GM21447 (cell line): ENCODE results near the gene LRRC49.
"Not testable (repeated sequence)": the region's sequence is repeated elsewhere in the genome, so short reads cannot be mapped to it uniquely, and the experiment has no call there.

ENCODE experiments used
- ATAC-seq: cut with Tn5 transposase; IDR thresholded peaks from one replicate; pipeline ENCODE4 v1.9.1; 2021; ENCODE audit not compliant: unreplicated experiment

LRRC49 gene

DNA sequence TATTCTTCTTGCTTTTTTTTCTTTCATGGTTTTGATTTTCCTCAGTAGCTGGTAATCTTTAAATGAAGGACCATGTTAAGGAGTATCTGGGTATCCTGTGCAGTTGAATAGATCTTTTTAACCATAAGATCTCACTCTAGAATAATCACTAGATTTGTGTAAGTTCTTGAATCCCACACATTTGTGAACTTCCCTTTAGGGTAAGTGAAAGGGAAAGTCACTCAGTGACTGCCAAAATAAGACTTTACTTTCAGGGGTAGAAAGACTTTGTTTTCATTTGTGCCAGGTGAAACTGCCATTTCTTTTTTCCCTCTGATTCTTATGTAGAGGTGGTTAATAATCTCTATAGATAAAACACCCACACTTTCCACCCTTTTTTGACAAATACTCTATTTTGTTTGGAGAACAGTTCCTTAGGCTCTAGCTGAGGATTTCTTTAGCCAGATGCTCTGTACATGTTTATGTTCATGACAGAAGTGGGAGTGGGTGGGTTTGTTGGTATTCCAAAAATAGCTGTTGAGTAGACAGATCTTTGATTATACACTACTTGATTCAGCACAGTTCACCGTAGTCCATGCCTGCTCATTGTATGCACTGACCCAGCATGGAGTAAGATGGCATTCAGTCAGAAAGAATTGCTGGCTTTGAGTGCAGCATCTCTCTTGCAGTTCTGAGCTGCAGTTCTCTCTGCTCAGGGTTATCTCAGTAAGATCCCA lies 28.5 kb downstream of the LRRC49 start:
- ATAC-seq: no peak

DNA sequence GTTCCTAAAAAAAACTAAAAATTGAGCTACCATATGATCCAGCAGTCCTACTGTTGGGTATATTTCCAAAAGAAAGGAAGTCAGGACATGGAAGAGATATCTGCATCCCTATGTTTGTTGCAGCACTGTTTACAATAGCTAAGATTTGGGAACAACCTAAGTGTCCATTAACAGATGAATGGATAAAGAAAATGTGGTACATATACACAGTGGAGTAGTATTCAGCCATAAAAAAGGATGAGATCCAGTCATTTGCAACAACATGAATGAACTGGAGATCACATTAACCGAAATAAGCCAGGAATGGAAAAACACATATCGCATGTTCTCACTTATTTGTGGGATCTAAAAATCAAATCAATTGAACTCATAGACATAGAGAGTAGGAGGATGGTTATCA lies 29.5 kb downstream of the LRRC49 start:
- no peak for ATAC-seq

GRCh38 chr15:70923311-70924080 lies 30.9 kb downstream of the LRRC49 start:
- no peak for ATAC-seq

GRCh38 chr15:70926914-70927313 lies 34.3 kb downstream of the LRRC49 start:
- not testable (repeated sequence) for ATAC-seq

GRCh38 chr15:70931821-70932220 lies 39.2 kb downstream of the LRRC49 start:
- ATAC-seq: no peak

- no peak for ATAC-seq
These were observed 39.8 kb downstream of the LRRC49 start for GRCh38 chr15:70932397-70932796.

GRCh38 chr15:70933411-70933810 lies 40.8 kb downstream of the LRRC49 start:
- ATAC-seq: no peak

GRCh38 chr15:70935631-70936030 lies 43.0 kb downstream of the LRRC49 start:
- ATAC-seq: no peak

- ATAC-seq: no peak
These were observed 43.7 kb downstream of the LRRC49 start for GRCh38 chr15:70936326-70936725.

GRCh38 chr15:70943285-70943684 lies 50.7 kb downstream of the LRRC49 start:
- ATAC-seq: not testable (repeated sequence)

- ATAC-seq: no peak
These were observed 55.0 kb downstream of the LRRC49 start for GRCh38 chr15:70947351-70948335.

DNA sequence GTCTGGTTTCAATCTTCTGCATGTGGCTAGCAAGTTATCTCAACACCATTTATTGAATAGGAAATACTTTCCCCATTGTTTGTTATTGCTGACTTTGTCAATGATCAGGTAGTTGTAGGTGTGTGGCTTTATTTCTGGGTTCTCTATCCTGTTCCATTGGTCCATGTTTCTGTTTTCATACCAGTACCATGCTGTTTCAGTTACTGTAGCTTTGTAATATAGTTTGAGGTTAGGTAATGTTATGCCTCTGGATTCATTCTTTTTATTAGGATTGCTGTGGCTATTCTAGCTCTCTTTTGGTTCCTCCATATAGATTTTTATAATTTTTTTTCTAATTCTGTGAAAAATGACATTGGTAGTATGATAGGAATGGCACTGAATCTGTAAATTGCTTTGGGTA lies 58.3 kb downstream of the LRRC49 start:
- no peak for ATAC-seq

DNA sequence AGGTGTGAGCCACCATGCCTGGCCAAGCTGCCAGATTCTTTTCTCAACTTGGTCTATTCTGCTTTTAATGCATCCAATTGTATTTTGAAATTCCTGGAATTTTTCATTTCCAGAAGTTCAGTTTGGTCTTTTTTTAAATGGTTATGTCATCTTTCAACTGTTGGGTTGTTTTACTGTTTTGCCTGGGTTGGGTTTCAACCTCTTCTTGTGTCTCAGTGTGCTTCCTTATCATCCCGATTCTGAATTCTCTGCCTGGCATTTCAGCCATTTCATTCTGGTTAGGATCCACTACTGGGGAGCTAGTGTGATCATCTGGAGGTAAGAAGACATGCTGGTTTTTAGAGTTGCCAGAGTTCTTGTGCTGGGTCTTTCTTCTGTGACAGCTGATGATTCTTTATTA lies 61.5 kb downstream of the LRRC49 start:
- no peak for ATAC-seq

GRCh38 chr15:70954733-70955132 lies 62.1 kb downstream of the LRRC49 start:
- no peak for ATAC-seq

GRCh38 chr15:70955151-70955550 lies 62.5 kb downstream of the LRRC49 start:
- ATAC-seq: no peak

- ATAC-seq: no peak
These were observed 63.8 kb downstream of the LRRC49 start for GRCh38 chr15:70956201-70956995.

DNA sequence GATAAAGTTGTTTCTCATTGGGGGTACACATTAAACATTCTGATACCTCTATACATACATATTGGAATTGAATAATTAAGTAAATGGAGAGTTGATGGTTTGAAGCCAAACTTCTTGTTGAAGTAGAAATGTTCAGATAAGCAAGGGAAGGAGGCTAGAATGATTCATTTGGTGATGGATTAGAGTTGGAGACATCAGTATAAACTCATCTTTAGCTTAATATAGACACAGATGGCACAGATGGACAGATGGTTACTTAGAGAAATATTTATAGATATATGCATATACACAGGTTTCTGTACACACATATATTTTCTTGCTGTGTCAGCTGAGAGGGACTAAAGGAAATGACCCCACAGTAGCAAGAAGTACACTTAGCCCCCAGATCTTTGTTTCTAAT lies 69.5 kb downstream of the LRRC49 start:
- no peak for ATAC-seq

- no peak for ATAC-seq
These were observed 70.6 kb downstream of the LRRC49 start for GRCh38 chr15:70963199-70963598.

DNA sequence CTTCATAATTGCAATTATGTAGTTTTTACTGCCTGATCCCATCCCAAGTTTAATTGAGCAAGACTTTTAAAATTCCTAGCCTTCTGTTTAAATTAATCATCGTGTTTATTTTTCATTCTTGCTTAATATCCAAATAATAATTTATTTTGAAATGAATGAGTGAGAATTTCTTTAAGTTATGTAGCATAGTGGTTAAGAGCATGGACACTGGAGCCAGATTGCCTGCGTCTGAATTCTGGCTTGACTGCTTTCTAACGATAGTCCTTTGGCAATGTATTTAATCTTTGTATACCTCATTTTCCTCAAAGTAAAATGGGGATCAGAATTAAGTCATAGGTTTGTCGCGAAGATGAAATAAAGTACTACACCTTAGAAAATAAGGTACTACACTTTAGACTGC lies 71.4 kb downstream of the LRRC49 start:
- no peak for ATAC-seq

DNA sequence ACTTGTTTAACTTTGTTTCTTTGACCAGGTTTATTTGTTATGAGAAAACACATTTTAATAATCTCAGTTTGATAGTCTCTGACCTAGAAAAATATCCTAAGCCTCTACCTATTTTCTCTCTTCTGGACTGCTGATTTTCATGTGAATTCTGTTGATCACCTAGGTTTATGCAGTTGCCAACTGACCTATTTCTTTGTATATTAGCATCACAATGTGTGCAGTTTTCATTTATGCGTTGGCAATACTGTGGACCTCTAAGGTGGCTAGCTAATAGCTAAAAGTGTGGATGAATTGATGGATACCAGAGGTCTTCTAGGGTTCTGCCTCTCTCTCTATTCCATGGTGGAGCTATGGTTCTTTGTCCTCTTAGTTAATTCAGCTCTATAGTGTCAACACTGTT lies 72.1 kb downstream of the LRRC49 start:
- ATAC-seq: no peak

GRCh38 chr15:70967646-70968045 lies 75.0 kb downstream of the LRRC49 start:
- ATAC-seq: no peak
